Measurements from ENCODE around the gene TBR1.

GRCh38 chr2:161382747-161383146, 33.4 kb upstream of the TBR1 start:
- no peak for TF ChIP-seq CTCF (IDR thresholded peaks at IDR 0.05)
- TF ChIP-seq POLR2A (IDR thresholded peaks at IDR 0.05): no peak

Measured in lower leg skin (tissue), 3 donors.